ENCODE data around the gene ANKRD11.

ANKRD11 gene

GRCh38 chr16:89375686-89376085 is 114.7 kb downstream of the ANKRD11 start:
- Histone ChIP-seq H4K8ac (ENCODE audit: low read depth, low read length) (no peak overlapping the region), H2BK15ac (ENCODE audit: low read length) (no peak overlapping the region), H4K91ac (ENCODE audit: low read depth, low read length, poor library complexity) (no peak overlapping the region), H3K79me1 (ENCODE audit: low read depth, low read length) (peaks cover 35% of the 10 kb centered on the region), H3K14ac (ENCODE audit: low read length) (no peak overlapping the region), H3K4me3 (ENCODE audit: low read length in 2 of 2) (no peak overlapping the region), H3K4ac (ENCODE audit: low read length) (no peak overlapping the region), H3K4me1 (ENCODE audit: control insufficient read depth in 2 of 2, insufficient read depth in 1 of 2, low read depth in 1 of 2, low read length in 2 of 2) (peaks cover 4 to 14% of the 10 kb centered on the region in 2 donors), H2BK5ac (ENCODE audit: low read length) (no peak overlapping the region), H3K9me3 (replicated peaks in 1 of 2; ENCODE audit: control insufficient read depth in 2 of 2, insufficient read depth in 1 of 2, low read depth in 1 of 2, low read length in 2 of 2) (peaks cover 0 to 9% of the 10 kb centered on the region in 2 donors), H3K27ac (replicated peaks; ENCODE audit: low read length) (no peak overlapping the region), H2BK120ac (ENCODE audit: low read depth, low read length) (no peak overlapping the region), H3K4me2 (ENCODE audit: insufficient read depth, low read length, poor library complexity, severe bottlenecking) (no peak overlapping the region), H2AFZ (ENCODE audit: low read length) (no peak overlapping the region), H3K23ac (ENCODE audit: low read depth, low read length, poor library complexity) (no peak overlapping the region), H3K18ac (ENCODE audit: low read length) (no peak overlapping the region), H2AK5ac (ENCODE audit: low read depth, low read length) (no peak overlapping the region), H3K27me3 (ENCODE audit: control insufficient read depth in 3 of 3, insufficient read depth in 3 of 3, low read depth in 1 of 3, low read length in 3 of 3) (no peaks in the 10 kb centered on the region), H3K9ac (ENCODE audit: low read depth, low read length, poor library complexity) (no peak overlapping the region), H3K36me3 (replicated peaks in 1 of 2; ENCODE audit: control insufficient read depth in 2 of 2, insufficient read depth in 2 of 2, low read length in 2 of 2) (peaks cover 0 to 39% of the 10 kb centered on the region in 2 donors), H2BK12ac (ENCODE audit: low read length) (no peak overlapping the region)
- DNase-seq (ENCODE audit: low spot score), result no peak
- no CpG with 5 or more reads among the region's 10 CpGs for WGBS, 2 donors (ENCODE audit: extremely low coverage in 2 of 2, insufficient read length in 2 of 2, insufficient replicate concordance in 1 of 2)

- Histone ChIP-seq H3K36me3 (replicated peaks in 1 of 2; ENCODE audit: control insufficient read depth in 2 of 2, insufficient read depth in 2 of 2, low read length in 2 of 2) (peaks cover 0 to 37% of the 10 kb centered on the region in 2 donors), H2AK5ac (ENCODE audit: low read depth, low read length) (no peak overlapping the region), H3K23ac (ENCODE audit: low read depth, low read length, poor library complexity) (no peak overlapping the region), H3K9me3 (replicated peaks in 1 of 2; ENCODE audit: control insufficient read depth in 2 of 2, insufficient read depth in 1 of 2, low read depth in 1 of 2, low read length in 2 of 2) (peaks cover 0 to 9% of the 10 kb centered on the region in 2 donors), H3K27me3 (ENCODE audit: control insufficient read depth in 3 of 3, insufficient read depth in 3 of 3, low read depth in 1 of 3, low read length in 3 of 3) (no peaks in the 10 kb centered on the region), H2BK15ac (ENCODE audit: low read length) (no peak overlapping the region), H3K79me1 (ENCODE audit: low read depth, low read length) (peaks cover 39% of the 10 kb centered on the region), H3K18ac (ENCODE audit: low read length) (peak overlapping the region; percentile 15), H4K91ac (ENCODE audit: low read depth, low read length, poor library complexity) (no peak overlapping the region), H4K8ac (ENCODE audit: low read depth, low read length) (no peak overlapping the region), H2BK120ac (ENCODE audit: low read depth, low read length) (no peak overlapping the region), H3K4me1 (ENCODE audit: control insufficient read depth in 2 of 2, insufficient read depth in 1 of 2, low read depth in 1 of 2, low read length in 2 of 2) (peaks cover 4 to 18% of the 10 kb centered on the region in 2 donors), H3K4me3 (ENCODE audit: low read length in 2 of 2) (no peak overlapping the region), H2BK5ac (ENCODE audit: low read length) (no peak overlapping the region), H2BK12ac (ENCODE audit: low read length) (no peak overlapping the region), H2AFZ (ENCODE audit: low read length) (no peak overlapping the region), H3K14ac (ENCODE audit: low read length) (no peak overlapping the region), H3K4ac (ENCODE audit: low read length) (no peak overlapping the region), H3K27ac (replicated peaks; ENCODE audit: low read length) (peak overlapping the region; percentile 28), H3K4me2 (ENCODE audit: insufficient read depth, low read length, poor library complexity, severe bottlenecking) (no peak overlapping the region), H3K9ac (ENCODE audit: low read depth, low read length, poor library complexity) (no peak overlapping the region)
- no peak for DNase-seq (ENCODE audit: low spot score)
- WGBS, 2 donors (ENCODE audit: extremely low coverage in 2 of 2, insufficient read length in 2 of 2, insufficient replicate concordance in 1 of 2), result no CpG with 5 or more reads among the region's 19 CpGs
These were observed 115.3 kb downstream of the ANKRD11 start for GRCh38 chr16:89375021-89375420.

DNA sequence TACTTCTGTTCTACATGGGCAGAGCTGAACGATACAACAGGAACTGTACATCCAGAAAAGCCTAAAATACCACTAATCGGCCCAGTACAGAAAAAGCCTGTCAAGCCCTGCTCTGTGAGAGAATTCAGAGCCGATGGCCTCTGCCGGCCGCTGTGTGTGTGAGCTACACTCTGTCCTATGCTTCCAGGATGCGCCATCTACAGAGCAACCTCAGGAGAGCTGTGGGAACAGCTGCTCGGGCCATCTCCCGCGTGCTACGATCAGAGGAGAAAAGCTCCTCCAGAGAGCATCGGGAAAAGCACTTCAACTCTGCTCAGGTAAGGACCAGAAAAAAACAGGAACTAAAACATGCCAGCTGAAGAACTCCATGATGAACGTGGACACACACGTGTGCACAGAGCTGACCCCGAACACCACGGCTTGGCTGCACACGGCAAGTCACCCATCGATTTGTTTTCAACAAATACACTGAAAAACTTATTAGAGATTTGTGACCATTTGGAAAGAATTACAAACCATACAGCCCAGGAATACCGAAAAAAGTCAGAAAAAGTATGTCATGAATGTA is 115.9 kb downstream of the ANKRD11 start:
- Histone ChIP-seq H3K14ac (ENCODE audit: low read length) (no peak overlapping the region), H3K9me3 (replicated peaks in 1 of 2; ENCODE audit: control insufficient read depth in 2 of 2, insufficient read depth in 1 of 2, low read depth in 1 of 2, low read length in 2 of 2) (peaks cover 0 to 9% of the 10 kb centered on the region in 2 donors), H3K27ac (replicated peaks; ENCODE audit: low read length) (no peak overlapping the region), H2BK120ac (ENCODE audit: low read depth, low read length) (no peak overlapping the region), H3K9ac (ENCODE audit: low read depth, low read length, poor library complexity) (no peak overlapping the region), H2BK15ac (ENCODE audit: low read length) (no peak overlapping the region), H3K27me3 (ENCODE audit: control insufficient read depth in 3 of 3, insufficient read depth in 3 of 3, low read depth in 1 of 3, low read length in 3 of 3) (no peaks in the 10 kb centered on the region), H3K4me3 (ENCODE audit: low read length in 2 of 2) (no peak overlapping the region), H4K91ac (ENCODE audit: low read depth, low read length, poor library complexity) (no peak overlapping the region), H3K4me1 (ENCODE audit: control insufficient read depth in 2 of 2, insufficient read depth in 1 of 2, low read depth in 1 of 2, low read length in 2 of 2) (peaks cover 3 to 22% of the 10 kb centered on the region in 2 donors), H2BK5ac (ENCODE audit: low read length) (no peak overlapping the region), H3K36me3 (replicated peaks in 1 of 2; ENCODE audit: control insufficient read depth in 2 of 2, insufficient read depth in 2 of 2, low read length in 2 of 2) (peaks cover 0 to 40% of the 10 kb centered on the region in 2 donors), H3K18ac (ENCODE audit: low read length) (no peak overlapping the region), H2AK5ac (ENCODE audit: low read depth, low read length) (no peak overlapping the region), H2BK12ac (ENCODE audit: low read length) (no peak overlapping the region), H3K23ac (ENCODE audit: low read depth, low read length, poor library complexity) (no peak overlapping the region), H3K4me2 (ENCODE audit: insufficient read depth, low read length, poor library complexity, severe bottlenecking) (no peak overlapping the region), H2AFZ (ENCODE audit: low read length) (no peak overlapping the region), H4K8ac (ENCODE audit: low read depth, low read length) (no peak overlapping the region), H3K79me1 (ENCODE audit: low read depth, low read length) (peaks cover 43% of the 10 kb centered on the region), H3K4ac (ENCODE audit: low read length) (no peak overlapping the region)
- no peak for DNase-seq (ENCODE audit: low spot score)
- no CpG with 5 or more reads among the region's 18 CpGs for WGBS, 2 donors (ENCODE audit: extremely low coverage in 2 of 2, insufficient read length in 2 of 2, insufficient replicate concordance in 1 of 2)

GRCh38 chr16:89373355-89374110 is 116.8 kb downstream of the ANKRD11 start:
- Histone ChIP-seq H2BK120ac (ENCODE audit: low read depth, low read length) (no peak overlapping the region), H3K27me3 (ENCODE audit: control insufficient read depth in 3 of 3, insufficient read depth in 3 of 3, low read depth in 1 of 3, low read length in 3 of 3) (no peaks in the 10 kb centered on the region), H4K8ac (ENCODE audit: low read depth, low read length) (no peak overlapping the region), H3K9me3 (replicated peaks in 1 of 2; ENCODE audit: control insufficient read depth in 2 of 2, insufficient read depth in 1 of 2, low read depth in 1 of 2, low read length in 2 of 2) (peaks cover 1 to 9% of the 10 kb centered on the region in 2 donors), H2BK12ac (ENCODE audit: low read length) (no peak overlapping the region), H3K4me3 (ENCODE audit: low read length in 2 of 2) (no peak overlapping the region), H3K4me1 (ENCODE audit: control insufficient read depth in 2 of 2, insufficient read depth in 1 of 2, low read depth in 1 of 2, low read length in 2 of 2) (peaks cover 0 to 27% of the 10 kb centered on the region in 2 donors), H3K4ac (ENCODE audit: low read length) (no peak overlapping the region), H3K23ac (ENCODE audit: low read depth, low read length, poor library complexity) (no peak overlapping the region), H3K14ac (ENCODE audit: low read length) (no peak overlapping the region), H3K27ac (replicated peaks; ENCODE audit: low read length) (no peak overlapping the region), H2BK15ac (ENCODE audit: low read length) (no peak overlapping the region), H3K4me2 (ENCODE audit: insufficient read depth, low read length, poor library complexity, severe bottlenecking) (no peak overlapping the region), H3K36me3 (replicated peaks in 1 of 2; ENCODE audit: control insufficient read depth in 2 of 2, insufficient read depth in 2 of 2, low read length in 2 of 2) (peaks cover 0 to 43% of the 10 kb centered on the region in 2 donors), H2BK5ac (ENCODE audit: low read length) (no peak overlapping the region), H3K9ac (ENCODE audit: low read depth, low read length, poor library complexity) (peak overlapping the region; percentile 6), H2AK5ac (ENCODE audit: low read depth, low read length) (no peak overlapping the region), H3K79me1 (ENCODE audit: low read depth, low read length) (peaks cover 44% of the 10 kb centered on the region), H3K18ac (ENCODE audit: low read length) (no peak overlapping the region), H2AFZ (ENCODE audit: low read length) (no peak overlapping the region), H4K91ac (ENCODE audit: low read depth, low read length, poor library complexity) (no peak overlapping the region)
- no CpG with 5 or more reads among the region's 32 CpGs for WGBS, 2 donors (ENCODE audit: extremely low coverage in 2 of 2, insufficient read length in 2 of 2, insufficient replicate concordance in 1 of 2)
- DNase-seq (ENCODE audit: low spot score), result no peak
